ENCODE measurements around the gene GIGYF2.
"Not testable (repeated sequence)": the region's sequence is repeated elsewhere in the genome, so short reads cannot be mapped to it uniquely, and the experiment has no call there.

The GIGYF2 gene

DNA sequence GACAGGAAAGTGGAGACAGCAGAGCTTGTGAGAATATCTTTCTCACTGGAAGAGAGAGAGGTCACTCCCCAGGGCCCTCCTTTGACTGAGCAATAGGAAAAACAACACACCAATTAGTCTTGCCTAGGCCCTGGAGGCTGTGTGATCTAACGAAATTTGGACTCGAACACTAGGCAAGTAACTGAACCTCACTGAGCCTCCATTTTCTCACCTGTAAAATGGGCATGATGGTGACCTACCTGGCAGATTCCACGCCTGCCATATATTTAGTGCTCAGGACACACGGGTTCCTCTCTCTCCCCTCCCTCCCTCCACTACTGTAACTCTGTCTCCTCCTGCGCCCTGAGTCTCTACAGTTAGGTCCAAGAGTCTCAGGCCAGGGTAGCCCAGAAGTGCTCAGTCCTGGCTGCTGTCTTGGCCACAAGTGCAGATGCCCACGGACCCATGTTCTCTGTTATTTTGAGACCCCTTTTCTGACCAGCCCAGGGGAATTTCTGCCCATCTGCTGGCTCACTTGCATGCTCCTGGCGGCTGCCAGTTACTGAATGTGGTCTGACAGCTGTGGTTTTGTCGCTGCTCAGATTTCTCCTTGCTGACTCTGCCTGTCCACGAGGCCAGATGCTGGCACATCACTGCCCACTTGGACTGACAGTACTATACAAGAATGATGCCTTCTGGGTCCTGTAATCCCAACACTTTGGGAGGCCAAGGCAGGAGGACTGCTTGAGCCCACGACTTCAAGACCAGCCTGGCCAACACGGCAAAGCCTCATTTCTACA is 9.6 kb upstream of the GIGYF2 start:
- H3K36me3 ChIP-seq (ENCODE audit: control insufficient read depth, insufficient read depth, low read length) = no peaks in the 10 kb centered on the region
- no peaks in the 10 kb centered on the region for H3K9me3 ChIP-seq (ENCODE audit: control insufficient read depth, low read length)
- H3K4me3 ChIP-seq (ENCODE audit: insufficient read depth, low read depth, low read length, poor library complexity, severe bottlenecking) = no peak overlapping the region
- H3K27ac ChIP-seq (ENCODE audit: insufficient read depth, low read length, poor library complexity, severe bottlenecking) = no peak overlapping the region
- no peaks in the 10 kb centered on the region for H3K27me3 ChIP-seq (replicated peaks; ENCODE audit: control insufficient read depth, insufficient read depth, low read length, poor library complexity, severe bottlenecking)
- DNase-seq = no peak
- H3K4me1 ChIP-seq (ENCODE audit: control insufficient read depth, insufficient read depth, low read length, poor library complexity, severe bottlenecking) = no peaks in the 10 kb centered on the region

DNA sequence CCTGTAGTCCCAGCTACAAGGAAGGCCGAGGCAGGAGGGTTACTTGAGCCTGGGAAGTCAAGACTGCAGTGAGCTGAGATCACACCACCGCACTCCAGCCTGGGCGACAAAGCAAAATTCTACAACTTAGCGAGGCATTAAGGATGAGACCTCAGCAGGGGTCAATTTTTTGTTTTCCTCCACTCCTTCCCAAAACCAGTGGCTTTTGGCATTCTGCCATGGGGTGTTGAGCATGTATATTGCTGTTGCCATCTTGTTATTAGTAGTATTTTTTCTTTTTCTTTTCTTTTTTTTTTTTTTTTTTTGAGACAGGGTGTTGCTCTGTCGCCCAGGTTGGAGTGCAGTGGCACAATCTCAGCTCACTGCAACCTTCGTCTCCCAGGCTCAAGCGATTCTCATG is 8.9 kb upstream of the GIGYF2 start:
- no peak overlapping the region for H3K27ac ChIP-seq (ENCODE audit: insufficient read depth, low read length, poor library complexity, severe bottlenecking)
- H3K27me3 ChIP-seq (replicated peaks; ENCODE audit: control insufficient read depth, insufficient read depth, low read length, poor library complexity, severe bottlenecking) = no peaks in the 10 kb centered on the region
- H3K36me3 ChIP-seq (ENCODE audit: control insufficient read depth, insufficient read depth, low read length) = no peaks in the 10 kb centered on the region
- H3K4me3 ChIP-seq (ENCODE audit: insufficient read depth, low read depth, low read length, poor library complexity, severe bottlenecking) = no peak overlapping the region
- no peaks in the 10 kb centered on the region for H3K9me3 ChIP-seq (ENCODE audit: control insufficient read depth, low read length)
- H3K4me1 ChIP-seq (ENCODE audit: control insufficient read depth, insufficient read depth, low read length, poor library complexity, severe bottlenecking) = no peaks in the 10 kb centered on the region
- DNase-seq = no peak

DNA sequence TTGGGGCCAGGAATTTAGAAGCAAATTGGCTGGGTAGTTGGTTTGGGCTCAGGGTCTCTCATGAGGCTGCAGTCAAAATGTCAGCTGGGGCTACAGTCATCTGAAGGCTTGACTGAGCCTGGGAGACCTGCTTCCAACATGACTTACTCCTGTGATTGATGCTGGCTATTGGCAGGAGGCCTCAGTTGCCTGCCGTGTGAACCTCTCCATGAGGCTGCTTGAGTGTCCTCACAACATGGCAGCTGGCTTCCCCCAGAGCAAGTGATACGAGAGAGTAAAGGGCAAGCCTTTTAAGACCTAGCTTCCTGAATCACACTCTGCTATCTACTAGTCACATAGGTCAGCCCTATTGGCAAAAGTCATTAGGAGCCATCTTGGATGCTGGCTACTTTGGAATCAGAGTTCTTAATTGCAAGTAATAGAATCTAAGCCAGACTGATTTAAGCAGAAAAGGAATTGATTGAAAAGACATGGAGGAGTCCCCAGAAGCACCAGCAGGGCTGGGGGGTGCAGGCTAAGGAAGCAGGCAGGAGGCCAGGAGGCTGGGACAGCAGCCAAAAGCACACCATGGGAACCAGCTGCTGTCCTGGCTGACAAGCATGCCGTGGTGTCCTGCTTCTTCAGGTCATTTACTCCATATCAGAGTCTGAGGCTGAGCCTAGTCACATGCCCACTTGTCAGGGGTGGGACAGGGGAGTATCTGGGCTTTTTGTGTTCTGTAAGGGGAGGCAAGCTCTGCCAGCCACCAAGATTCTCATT is 7.8 kb upstream of the GIGYF2 start:
- H3K36me3 ChIP-seq (ENCODE audit: control insufficient read depth, insufficient read depth, low read length) = no peaks in the 10 kb centered on the region
- no peaks in the 10 kb centered on the region for H3K27me3 ChIP-seq (replicated peaks; ENCODE audit: control insufficient read depth, insufficient read depth, low read length, poor library complexity, severe bottlenecking)

DNA sequence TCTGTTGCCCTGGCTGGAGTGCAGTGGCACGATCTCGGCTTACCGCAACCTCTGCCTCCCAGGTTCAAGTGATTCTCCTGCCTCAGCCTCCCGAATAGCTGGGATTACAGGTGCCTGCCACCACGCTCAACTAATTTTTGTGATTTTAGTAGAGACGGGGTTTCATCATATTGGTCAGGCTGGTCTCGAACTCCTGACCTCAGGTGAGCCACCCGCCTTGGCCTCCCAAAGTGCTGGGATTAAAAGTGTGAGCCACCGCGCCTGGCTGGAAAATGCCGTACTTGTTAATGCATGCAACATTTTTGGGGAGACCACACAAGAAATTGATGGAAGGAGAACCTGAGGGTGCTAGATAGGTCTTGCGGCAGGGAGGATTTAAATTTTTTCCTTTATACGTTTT is 6.0 kb upstream of the GIGYF2 start:
- not testable (repeated sequence) for H3K27me3 ChIP-seq (replicated peaks; ENCODE audit: control insufficient read depth, insufficient read depth, low read length, poor library complexity, severe bottlenecking); DNase-seq; H3K27ac ChIP-seq (ENCODE audit: insufficient read depth, low read length, poor library complexity, severe bottlenecking); H3K4me3 ChIP-seq (ENCODE audit: insufficient read depth, low read depth, low read length, poor library complexity, severe bottlenecking); H3K9me3 ChIP-seq (ENCODE audit: control insufficient read depth, low read length); H3K4me1 ChIP-seq (ENCODE audit: control insufficient read depth, insufficient read depth, low read length, poor library complexity, severe bottlenecking); H3K36me3 ChIP-seq (ENCODE audit: control insufficient read depth, insufficient read depth, low read length)

More for the DNA sequence above, 7.8 kb upstream of the GIGYF2 start:
- no peak overlapping the region for H3K27ac ChIP-seq (ENCODE audit: insufficient read depth, low read length, poor library complexity, severe bottlenecking)
- H3K9me3 ChIP-seq (ENCODE audit: control insufficient read depth, low read length) = no peaks in the 10 kb centered on the region
- DNase-seq = no peak
- no peaks in the 10 kb centered on the region for H3K4me1 ChIP-seq (ENCODE audit: control insufficient read depth, insufficient read depth, low read length, poor library complexity, severe bottlenecking)
- no peak overlapping the region for H3K4me3 ChIP-seq (ENCODE audit: insufficient read depth, low read depth, low read length, poor library complexity, severe bottlenecking)

DNA sequence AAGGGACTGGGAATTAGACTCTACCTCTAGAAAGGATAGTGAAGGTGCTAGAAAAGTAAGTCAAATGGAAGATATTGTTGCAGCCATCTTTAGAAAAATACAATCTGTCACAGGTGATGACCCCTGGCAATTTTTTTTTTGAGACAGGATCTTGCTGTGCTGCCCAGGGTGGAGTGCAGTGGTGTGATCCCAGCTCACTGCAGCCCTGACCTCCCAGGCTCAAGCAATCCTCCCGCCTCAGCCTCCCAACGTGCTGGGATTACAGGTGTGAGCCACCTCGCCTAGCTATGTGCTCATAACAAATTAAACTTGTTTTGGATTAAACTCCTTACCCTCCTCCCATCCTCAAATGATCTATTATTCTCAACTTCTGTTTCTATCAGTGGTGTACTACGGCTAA is 3.8 kb upstream of the GIGYF2 start:
- no peaks in the 10 kb centered on the region for H3K36me3 ChIP-seq (ENCODE audit: control insufficient read depth, insufficient read depth, low read length)
- H3K4me3 ChIP-seq (ENCODE audit: insufficient read depth, low read depth, low read length, poor library complexity, severe bottlenecking) = no peak overlapping the region
- H3K27me3 ChIP-seq (replicated peaks; ENCODE audit: control insufficient read depth, insufficient read depth, low read length, poor library complexity, severe bottlenecking) = no peaks in the 10 kb centered on the region
- H3K27ac ChIP-seq (ENCODE audit: insufficient read depth, low read length, poor library complexity, severe bottlenecking) = no peak overlapping the region
- H3K4me1 ChIP-seq (ENCODE audit: control insufficient read depth, insufficient read depth, low read length, poor library complexity, severe bottlenecking) = peaks cover 4% of the 10 kb centered on the region
- H3K9me3 ChIP-seq (ENCODE audit: control insufficient read depth, low read length) = no peaks in the 10 kb centered on the region
- DNase-seq = no peak

DNA sequence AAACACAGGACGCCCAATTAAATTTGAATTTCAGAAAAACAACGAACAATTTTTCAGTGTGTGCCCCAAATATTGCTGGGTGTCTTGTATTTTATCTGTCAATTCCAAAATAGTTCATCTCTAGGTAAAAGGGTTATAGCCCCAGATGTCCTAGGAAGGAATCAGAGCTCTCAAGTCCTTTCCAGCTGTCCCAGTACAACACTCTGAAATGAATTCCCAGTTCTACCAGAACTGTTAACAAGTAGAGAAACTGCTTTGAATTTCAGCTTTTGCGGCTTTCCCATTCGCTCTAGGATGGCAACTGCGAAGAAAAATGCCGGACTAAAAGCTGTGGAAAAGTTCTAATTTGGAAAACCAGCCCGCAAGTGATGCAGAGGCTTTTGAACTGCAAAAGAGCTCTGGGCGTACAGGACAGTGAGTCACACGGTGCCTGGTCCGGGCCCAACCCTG is 497 bp upstream of the GIGYF2 start:
- no peaks in the 10 kb centered on the region for H3K9me3 ChIP-seq (ENCODE audit: control insufficient read depth, low read length)
- DNase-seq = no peak
- peak overlapping the region; percentile 81 for H3K4me3 ChIP-seq (ENCODE audit: insufficient read depth, low read depth, low read length, poor library complexity, severe bottlenecking)
- peaks cover 14% of the 10 kb centered on the region for H3K4me1 ChIP-seq (ENCODE audit: control insufficient read depth, insufficient read depth, low read length, poor library complexity, severe bottlenecking)
- no peaks in the 10 kb centered on the region for H3K36me3 ChIP-seq (ENCODE audit: control insufficient read depth, insufficient read depth, low read length)
- peak overlapping the region; percentile 91 for H3K27ac ChIP-seq (ENCODE audit: insufficient read depth, low read length, poor library complexity, severe bottlenecking)
- no peaks in the 10 kb centered on the region for H3K27me3 ChIP-seq (replicated peaks; ENCODE audit: control insufficient read depth, insufficient read depth, low read length, poor library complexity, severe bottlenecking)

DNA sequence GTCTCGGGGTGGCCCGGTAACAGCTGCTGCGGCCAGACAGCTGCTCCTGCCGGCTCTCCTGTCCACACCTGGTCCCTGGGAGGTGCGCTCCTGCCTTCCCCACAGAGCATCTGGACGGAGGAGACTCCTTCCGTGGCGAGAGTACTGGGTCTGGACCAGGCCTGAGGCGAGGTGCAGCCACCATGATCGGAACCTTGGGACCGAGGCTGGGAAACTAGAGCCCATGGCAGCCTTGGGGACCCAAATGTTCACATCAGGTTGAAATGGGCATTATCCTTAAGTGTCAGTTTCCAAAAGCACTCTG is 628 bp downstream of the GIGYF2 start:
- peaks cover 14% of the 10 kb centered on the region for H3K4me1 ChIP-seq (ENCODE audit: control insufficient read depth, insufficient read depth, low read length, poor library complexity, severe bottlenecking)
- no peaks in the 10 kb centered on the region for H3K27me3 ChIP-seq (replicated peaks; ENCODE audit: control insufficient read depth, insufficient read depth, low read length, poor library complexity, severe bottlenecking)
- DNase-seq = no peak
- H3K4me3 ChIP-seq (ENCODE audit: insufficient read depth, low read depth, low read length, poor library complexity, severe bottlenecking) = peak overlapping the region; percentile 81
- H3K36me3 ChIP-seq (ENCODE audit: control insufficient read depth, insufficient read depth, low read length) = no peaks in the 10 kb centered on the region
- H3K27ac ChIP-seq (ENCODE audit: insufficient read depth, low read length, poor library complexity, severe bottlenecking) = peak overlapping the region; percentile 91
- no peaks in the 10 kb centered on the region for H3K9me3 ChIP-seq (ENCODE audit: control insufficient read depth, low read length)

DNA sequence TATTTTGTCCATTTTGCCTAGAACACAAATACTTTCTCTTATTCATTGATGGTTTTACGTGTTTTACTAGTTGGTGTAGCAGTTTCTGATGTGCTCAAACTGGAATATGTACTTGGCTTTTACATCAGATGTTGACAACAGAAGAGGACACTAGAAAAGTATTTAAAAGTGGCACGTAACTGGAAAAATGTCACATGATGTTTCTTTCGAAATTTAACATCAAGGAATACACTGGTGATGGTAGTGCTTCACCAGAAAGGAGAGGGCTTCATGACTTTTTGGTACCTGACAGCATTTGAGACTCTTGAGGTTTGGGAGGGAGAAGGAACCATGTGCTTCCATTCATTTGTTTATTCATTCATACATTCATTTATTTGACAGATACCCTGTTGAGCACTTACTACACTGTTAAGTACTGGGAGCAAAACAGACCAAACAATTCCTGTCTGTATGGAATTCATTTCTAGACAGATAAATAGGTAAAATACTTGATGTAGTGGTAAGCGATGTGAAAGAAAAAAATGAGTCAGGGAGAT is 1.5 kb downstream of the GIGYF2 start:
- DNase-seq = no peak
- H3K4me3 ChIP-seq (ENCODE audit: insufficient read depth, low read depth, low read length, poor library complexity, severe bottlenecking) = no peak overlapping the region
- no peaks in the 10 kb centered on the region for H3K9me3 ChIP-seq (ENCODE audit: control insufficient read depth, low read length)
- no peaks in the 10 kb centered on the region for H3K36me3 ChIP-seq (ENCODE audit: control insufficient read depth, insufficient read depth, low read length)
- peaks cover 14% of the 10 kb centered on the region for H3K4me1 ChIP-seq (ENCODE audit: control insufficient read depth, insufficient read depth, low read length, poor library complexity, severe bottlenecking)
- no peaks in the 10 kb centered on the region for H3K27me3 ChIP-seq (replicated peaks; ENCODE audit: control insufficient read depth, insufficient read depth, low read length, poor library complexity, severe bottlenecking)
- H3K27ac ChIP-seq (ENCODE audit: insufficient read depth, low read length, poor library complexity, severe bottlenecking) = no peak overlapping the region

DNA sequence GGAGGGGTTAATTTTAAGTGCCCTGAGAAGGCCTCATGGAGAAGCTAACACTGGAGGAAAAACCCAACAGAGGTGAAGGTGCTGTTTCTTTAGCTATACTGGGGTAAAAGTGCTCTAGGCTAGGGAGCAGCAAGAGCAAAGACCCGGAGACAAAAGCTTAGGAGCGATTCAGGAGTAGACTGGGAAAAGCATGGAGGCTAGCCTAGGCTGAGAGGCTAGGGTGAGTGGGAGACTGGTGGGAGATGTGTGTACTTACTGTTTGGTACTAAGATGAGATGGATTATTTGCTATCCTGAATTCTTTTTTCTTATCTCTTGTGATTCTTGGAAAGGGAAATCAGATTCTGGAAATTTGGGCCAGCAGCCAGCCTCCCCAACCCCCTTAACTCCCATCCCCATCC is 2.0 kb downstream of the GIGYF2 start:
- DNase-seq = no peak
- H3K4me1 ChIP-seq (ENCODE audit: control insufficient read depth, insufficient read depth, low read length, poor library complexity, severe bottlenecking) = peaks cover 14% of the 10 kb centered on the region
- no peak overlapping the region for H3K27ac ChIP-seq (ENCODE audit: insufficient read depth, low read length, poor library complexity, severe bottlenecking)
- no peaks in the 10 kb centered on the region for H3K36me3 ChIP-seq (ENCODE audit: control insufficient read depth, insufficient read depth, low read length)
- H3K4me3 ChIP-seq (ENCODE audit: insufficient read depth, low read depth, low read length, poor library complexity, severe bottlenecking) = no peak overlapping the region
- no peaks in the 10 kb centered on the region for H3K9me3 ChIP-seq (ENCODE audit: control insufficient read depth, low read length)
- no peaks in the 10 kb centered on the region for H3K27me3 ChIP-seq (replicated peaks; ENCODE audit: control insufficient read depth, insufficient read depth, low read length, poor library complexity, severe bottlenecking)

DNA sequence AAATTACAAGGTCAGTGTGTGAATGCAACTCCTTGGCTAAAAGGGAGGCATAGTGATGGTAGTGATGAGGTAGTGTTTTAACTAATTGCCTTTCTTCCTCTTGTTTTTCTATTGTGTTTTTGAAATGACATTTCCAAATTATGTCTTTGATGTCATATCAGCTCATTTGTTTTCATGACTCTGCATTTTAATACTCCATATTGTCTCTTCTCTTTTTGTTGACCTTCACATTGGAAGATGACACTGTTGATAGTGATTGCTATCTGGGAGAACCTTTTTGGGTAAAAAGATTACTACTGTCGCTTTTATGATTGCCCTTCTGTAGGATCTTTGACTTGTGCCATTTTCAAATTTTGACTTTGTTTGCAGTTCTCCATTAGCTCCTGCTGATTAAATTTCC is 3.0 kb downstream of the GIGYF2 start:
- H3K9me3 ChIP-seq (ENCODE audit: control insufficient read depth, low read length) = no peaks in the 10 kb centered on the region
- peaks cover 14% of the 10 kb centered on the region for H3K4me1 ChIP-seq (ENCODE audit: control insufficient read depth, insufficient read depth, low read length, poor library complexity, severe bottlenecking)
- H3K4me3 ChIP-seq (ENCODE audit: insufficient read depth, low read depth, low read length, poor library complexity, severe bottlenecking) = no peak overlapping the region
- no peak for DNase-seq
- H3K27ac ChIP-seq (ENCODE audit: insufficient read depth, low read length, poor library complexity, severe bottlenecking) = no peak overlapping the region
- H3K27me3 ChIP-seq (replicated peaks; ENCODE audit: control insufficient read depth, insufficient read depth, low read length, poor library complexity, severe bottlenecking) = no peaks in the 10 kb centered on the region
- peaks cover 4% of the 10 kb centered on the region for H3K36me3 ChIP-seq (ENCODE audit: control insufficient read depth, insufficient read depth, low read length)

Data from effector memory CD4-positive, alpha-beta T cell (primary cell).